Measurements from ENCODE around the gene EMILIN2. TPM values are rescaled to one million over a fixed set of nuclear protein-coding genes. Genes with fewer than 3 reads are reported as not detected.
"Not testable (repeated sequence)": the region's sequence is repeated elsewhere in the genome, so short reads cannot be mapped to it uniquely, and the experiment has no call there.

Gene EMILIN2
- total and polyA plus RNA-seq, 2 donors (not counting 1 experiment from before 2014, with no cell fraction given): 2.5 to 48.2 TPM

GRCh38 chr18:2860397-2860796, 13.6 kb downstream of the EMILIN2 start:
- H3K4me1 ChIP-seq (ENCODE audit: control insufficient read depth in 2 of 2, insufficient read depth in 2 of 2, low read length in 2 of 2); H3K27ac Mint-ChIP-seq; H3K9ac ChIP-seq (ENCODE audit: low read length); H2AFZ ChIP-seq (ENCODE audit: insufficient read depth, low read depth, low read length, poor library complexity, severe bottlenecking); H3K9me3 ChIP-seq (ENCODE audit: control extremely low read depth in 1 of 3, control insufficient read depth in 2 of 3, insufficient read depth in 1 of 3, low read length in 2 of 3); H3K4me3 ChIP-seq (ENCODE audit: control extremely low read depth in 1 of 5, extremely low read depth in 1 of 5, insufficient read depth in 1 of 5, low read depth in 2 of 5, low read length in 4 of 5); H3K4me1 Mint-ChIP-seq; DNase-seq; intact Hi-C loops (cut with micrococcal nuclease); H3K27me3 ChIP-seq (replicated peaks in 1 of 4; ENCODE audit: control extremely low read depth in 1 of 4, control insufficient read depth in 3 of 4, insufficient read depth in 4 of 4, low read length in 3 of 4); CTCF ChIA-PET; H3K36me3 ChIP-seq (replicated peaks in 1 of 2; ENCODE audit: control extremely low read depth in 1 of 2, control insufficient read depth in 1 of 2, extremely low read depth in 1 of 2, insufficient read depth in 2 of 2, low read length in 1 of 2); H3K4me3 Mint-ChIP-seq; H3K27me3 Mint-ChIP-seq; H3K79me2 ChIP-seq (ENCODE audit: control insufficient read depth, insufficient read depth, low read length); POLR2A ChIA-PET; H4K20me1 ChIP-seq (ENCODE audit: control insufficient read depth, insufficient read depth, low read length, poor library complexity, severe bottlenecking); H3K9me3 Mint-ChIP-seq (ENCODE audit: insufficient read depth); ATAC-seq (ENCODE audit: low read depth); H3K4me2 ChIP-seq (replicated peaks; ENCODE audit: low read depth, low read length, poor library complexity, severe bottlenecking); H3K27ac ChIP-seq (ENCODE audit: low read length in 2 of 2): not testable (repeated sequence)

DNA sequence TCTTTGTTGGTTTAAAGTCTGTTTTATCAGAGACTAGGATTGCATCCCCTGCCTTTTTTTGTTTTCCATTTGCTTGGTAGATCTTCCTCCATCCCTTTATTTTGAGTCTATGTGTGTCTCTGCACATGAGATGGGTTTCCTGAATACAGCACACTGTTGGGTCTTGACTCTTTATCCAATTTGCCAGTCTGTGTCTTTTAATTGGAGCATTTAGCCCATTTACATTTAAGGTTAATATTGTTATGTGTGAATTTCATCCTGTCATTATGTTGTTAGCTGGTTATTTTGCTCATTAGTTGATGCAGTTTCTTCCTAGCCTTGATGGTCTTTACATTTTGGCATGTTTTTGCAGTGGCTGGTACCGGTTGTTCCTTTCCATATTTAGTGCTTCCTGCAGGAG, 17.2 kb downstream of the EMILIN2 start:
- intact Hi-C loops (cut with micrococcal nuclease); H3K27ac Mint-ChIP-seq; H3K9me3 ChIP-seq (ENCODE audit: control extremely low read depth in 1 of 3, control insufficient read depth in 2 of 3, insufficient read depth in 1 of 3, low read length in 2 of 3); H3K4me3 ChIP-seq (ENCODE audit: control extremely low read depth in 1 of 5, extremely low read depth in 1 of 5, insufficient read depth in 1 of 5, low read depth in 2 of 5, low read length in 4 of 5); H3K79me2 ChIP-seq (ENCODE audit: control insufficient read depth, insufficient read depth, low read length); H3K4me2 ChIP-seq (replicated peaks; ENCODE audit: low read depth, low read length, poor library complexity, severe bottlenecking); H4K20me1 ChIP-seq (ENCODE audit: control insufficient read depth, insufficient read depth, low read length, poor library complexity, severe bottlenecking); H3K27me3 ChIP-seq (replicated peaks in 1 of 4; ENCODE audit: control extremely low read depth in 1 of 4, control insufficient read depth in 3 of 4, insufficient read depth in 4 of 4, low read length in 3 of 4); CTCF ChIA-PET; DNase-seq; POLR2A ChIA-PET; H3K4me1 Mint-ChIP-seq; H3K9ac ChIP-seq (ENCODE audit: low read length); H3K4me3 Mint-ChIP-seq; H3K4me1 ChIP-seq (ENCODE audit: control insufficient read depth in 2 of 2, insufficient read depth in 2 of 2, low read length in 2 of 2); ATAC-seq (ENCODE audit: low read depth); H3K27ac ChIP-seq (ENCODE audit: low read length in 2 of 2); H3K9me3 Mint-ChIP-seq (ENCODE audit: insufficient read depth); H3K27me3 Mint-ChIP-seq; H3K36me3 ChIP-seq (replicated peaks in 1 of 2; ENCODE audit: control extremely low read depth in 1 of 2, control insufficient read depth in 1 of 2, extremely low read depth in 1 of 2, insufficient read depth in 2 of 2, low read length in 1 of 2); H2AFZ ChIP-seq (ENCODE audit: insufficient read depth, low read depth, low read length, poor library complexity, severe bottlenecking): not testable (repeated sequence)
- WGBS (ENCODE audit: insufficient coverage): no CpG with 5 or more reads among the region's 1 CpG

- CTCF ChIA-PET; DNase-seq; H3K9me3 Mint-ChIP-seq (ENCODE audit: insufficient read depth); H3K4me2 ChIP-seq (replicated peaks; ENCODE audit: low read depth, low read length, poor library complexity, severe bottlenecking); H3K9ac ChIP-seq (ENCODE audit: low read length); H4K20me1 ChIP-seq (ENCODE audit: control insufficient read depth, insufficient read depth, low read length, poor library complexity, severe bottlenecking); H3K27me3 ChIP-seq (replicated peaks in 1 of 4; ENCODE audit: control extremely low read depth in 1 of 4, control insufficient read depth in 3 of 4, insufficient read depth in 4 of 4, low read length in 3 of 4); H3K27ac ChIP-seq (ENCODE audit: low read length in 2 of 2); H3K4me1 Mint-ChIP-seq; H3K9me3 ChIP-seq (ENCODE audit: control extremely low read depth in 1 of 3, control insufficient read depth in 2 of 3, insufficient read depth in 1 of 3, low read length in 2 of 3); ATAC-seq (ENCODE audit: low read depth); H3K27ac Mint-ChIP-seq; intact Hi-C loops (cut with micrococcal nuclease); H3K79me2 ChIP-seq (ENCODE audit: control insufficient read depth, insufficient read depth, low read length); H2AFZ ChIP-seq (ENCODE audit: insufficient read depth, low read depth, low read length, poor library complexity, severe bottlenecking); H3K4me3 Mint-ChIP-seq; H3K36me3 ChIP-seq (replicated peaks in 1 of 2; ENCODE audit: control extremely low read depth in 1 of 2, control insufficient read depth in 1 of 2, extremely low read depth in 1 of 2, insufficient read depth in 2 of 2, low read length in 1 of 2); H3K4me3 ChIP-seq (ENCODE audit: control extremely low read depth in 1 of 5, extremely low read depth in 1 of 5, insufficient read depth in 1 of 5, low read depth in 2 of 5, low read length in 4 of 5); H3K27me3 Mint-ChIP-seq; H3K4me1 ChIP-seq (ENCODE audit: control insufficient read depth in 2 of 2, insufficient read depth in 2 of 2, low read length in 2 of 2): not testable (repeated sequence)
- POLR2A ChIA-PET: interaction anchor here (0.6 kb wide), 1 partner anchor 77 kb away, joined by 5 read pairs; no protein-coding TSS in a partner anchor
- WGBS (ENCODE audit: insufficient coverage): no CpG with 5 or more reads among the region's 2 CpGs
Observed at GRCh38 chr18:2866465-2866864, 19.7 kb downstream of the EMILIN2 start.
